HG03442 (cell line): ENCODE results near the gene TENM4.

Experiments used
- ATAC-seq: cut with Tn5 transposase; IDR thresholded peaks from one replicate; pipeline ENCODE4 v1.9.1; 2021; ENCODE audit warnings: mild to moderate bottlenecking, moderate library complexity; ENCODE audit not compliant: unreplicated experiment

TENM4 gene

DNA sequence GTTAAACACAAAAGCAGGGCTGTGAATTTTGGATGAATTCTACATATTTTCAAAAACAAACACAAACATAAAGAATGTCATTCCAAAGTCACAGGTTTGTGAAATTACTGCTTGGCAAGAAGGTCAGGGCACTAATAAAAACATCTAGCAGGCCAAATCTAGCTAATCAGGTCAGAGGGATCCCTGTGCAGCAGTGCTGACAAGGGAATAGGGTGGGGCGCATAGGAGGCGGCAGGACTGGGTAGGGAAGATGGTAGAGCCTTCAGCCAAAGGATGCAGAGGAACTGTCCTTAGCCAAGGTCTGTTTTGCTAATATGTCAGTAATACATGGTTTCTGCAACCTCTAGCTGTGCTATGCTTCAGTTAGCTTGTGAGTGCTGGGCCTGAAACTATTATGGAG lies 396.6 kb downstream of the TENM4 start:
- ATAC-seq, result no peak

DNA sequence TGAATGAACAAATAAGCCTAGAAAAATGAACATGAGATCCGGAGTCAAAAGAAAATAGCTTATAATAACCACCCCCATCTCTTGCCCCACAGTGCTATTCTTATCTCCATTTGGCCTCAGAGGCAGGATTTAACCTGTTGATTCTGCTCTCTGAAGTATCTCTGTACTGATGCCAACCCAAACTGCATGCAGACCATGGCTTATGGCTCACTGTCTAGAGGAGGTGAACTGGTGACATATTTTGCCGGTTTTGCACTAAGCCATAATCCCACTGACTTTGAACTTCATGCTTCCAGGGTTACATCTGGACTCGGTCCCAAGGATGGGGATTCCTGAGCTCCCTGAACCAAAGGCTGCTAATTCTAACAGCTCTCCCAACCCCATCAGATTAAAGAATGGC lies 397.1 kb downstream of the TENM4 start:
- no peak for ATAC-seq

DNA sequence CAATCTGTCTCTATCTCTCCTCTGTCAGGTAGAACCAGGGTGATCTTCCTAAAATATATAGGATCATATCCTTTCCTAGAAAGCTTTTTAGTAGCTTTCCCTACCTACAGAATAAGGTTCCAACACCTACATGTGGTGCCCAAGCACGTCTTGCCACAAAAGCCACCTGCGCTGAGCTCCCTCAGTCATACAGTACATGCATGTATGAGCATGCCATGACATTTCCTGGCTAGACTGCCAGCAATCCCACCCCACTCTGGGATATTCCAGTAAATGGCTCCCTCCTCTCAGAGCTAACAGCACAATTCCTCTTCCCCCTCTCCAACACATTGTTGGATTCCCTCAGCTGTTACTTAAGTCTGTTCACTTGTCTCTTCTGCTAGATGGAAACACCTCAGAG lies 398.0 kb downstream of the TENM4 start:
- ATAC-seq, result no peak

DNA sequence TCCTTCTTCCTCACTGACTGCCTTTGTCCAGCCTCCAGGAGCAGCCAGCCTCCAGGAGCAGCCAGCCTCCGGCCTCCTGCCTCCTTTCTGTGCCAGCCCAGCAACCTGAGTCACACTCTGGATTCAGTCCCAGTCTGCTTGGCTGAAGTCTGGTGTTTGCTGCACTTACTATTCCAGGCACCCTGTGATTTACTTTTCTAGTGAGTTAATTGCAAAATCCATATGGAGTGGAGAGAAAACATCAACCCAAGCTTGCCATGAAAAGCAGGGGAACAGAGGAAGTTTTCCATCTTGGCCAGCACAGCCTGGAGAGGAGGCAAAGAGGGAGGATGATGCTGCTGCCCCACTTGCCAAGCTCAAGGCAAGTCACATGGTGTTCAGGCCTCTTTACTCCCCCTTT lies 400.5 kb downstream of the TENM4 start:
- no peak for ATAC-seq

DNA sequence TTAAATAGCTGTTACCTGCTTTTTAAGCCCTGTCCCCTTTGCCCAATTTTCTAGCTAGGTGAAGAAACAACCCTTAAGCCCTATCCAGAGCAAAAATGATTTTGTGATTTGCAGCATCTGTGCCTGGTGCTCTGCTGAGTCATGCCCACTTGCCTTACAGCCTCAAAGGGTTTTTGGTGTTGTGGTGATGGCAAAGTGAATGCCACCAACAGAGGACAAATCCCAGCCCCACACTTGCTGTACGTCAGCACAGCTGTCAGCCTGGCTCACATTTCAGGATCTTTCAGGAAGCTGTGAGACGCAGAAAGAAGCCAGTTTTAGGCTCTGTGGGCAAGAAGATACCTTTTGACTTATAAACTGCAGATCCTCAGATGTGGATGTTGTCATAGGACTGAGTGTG lies 401.7 kb downstream of the TENM4 start:
- no peak for ATAC-seq

DNA sequence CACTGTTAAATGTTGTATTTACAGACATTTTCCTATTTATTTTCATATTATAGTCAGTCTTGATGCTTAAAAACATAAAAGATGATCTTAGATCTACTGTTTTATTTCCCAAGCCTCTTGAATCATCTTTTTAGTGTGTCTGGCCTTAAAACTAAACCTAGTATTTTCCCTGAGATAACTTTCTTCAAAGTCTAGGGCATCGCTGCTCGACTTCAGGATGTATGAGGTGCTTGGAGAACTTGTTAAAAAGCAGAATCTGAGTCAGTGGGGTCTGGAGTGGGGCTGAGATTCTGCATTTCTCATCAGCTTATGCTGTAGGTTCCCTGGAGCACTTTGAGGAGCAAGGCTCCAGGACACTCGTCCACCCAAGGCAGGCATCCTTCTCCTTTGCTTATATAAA lies 404.9 kb downstream of the TENM4 start:
- no peak for ATAC-seq

DNA sequence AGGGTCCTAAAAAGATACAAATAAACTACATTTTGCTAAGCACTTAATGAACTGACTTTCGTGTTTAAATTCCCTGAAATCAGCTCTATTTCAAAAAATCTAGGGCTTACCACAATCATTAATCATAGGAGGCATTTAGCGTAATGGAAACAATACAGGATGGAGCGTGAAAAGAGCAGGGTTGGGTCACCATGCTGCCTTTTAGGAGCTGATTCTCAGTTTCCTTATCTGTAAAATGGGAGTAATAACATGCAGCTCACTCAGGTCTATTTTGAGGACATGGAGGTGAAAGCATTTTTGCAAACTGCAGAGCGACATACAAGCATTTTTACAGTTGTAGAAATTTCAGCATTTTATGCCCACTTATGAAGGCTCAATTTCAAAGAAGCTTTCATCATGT lies 407.0 kb downstream of the TENM4 start:
- ATAC-seq, result no peak

DNA sequence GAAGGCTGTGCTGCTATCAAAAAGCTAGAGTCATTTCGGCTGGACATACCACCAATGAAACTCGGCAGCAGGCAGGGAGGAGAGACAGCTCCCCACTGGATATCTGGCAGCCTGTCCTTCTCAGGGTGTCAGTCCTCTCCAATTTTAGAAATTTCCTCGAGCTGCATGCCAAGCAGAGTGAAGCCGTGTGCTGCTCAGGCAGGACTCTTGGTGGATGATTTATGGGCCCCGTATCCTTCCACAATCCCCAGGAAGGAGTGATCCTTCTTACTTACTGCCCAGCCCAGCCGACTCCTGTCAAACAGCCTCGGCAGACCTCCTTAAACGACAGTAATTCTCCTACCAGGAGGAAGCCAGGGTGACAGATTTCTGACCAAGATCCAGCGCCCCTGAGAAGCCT lies 410.4 kb downstream of the TENM4 start:
- no peak for ATAC-seq

DNA sequence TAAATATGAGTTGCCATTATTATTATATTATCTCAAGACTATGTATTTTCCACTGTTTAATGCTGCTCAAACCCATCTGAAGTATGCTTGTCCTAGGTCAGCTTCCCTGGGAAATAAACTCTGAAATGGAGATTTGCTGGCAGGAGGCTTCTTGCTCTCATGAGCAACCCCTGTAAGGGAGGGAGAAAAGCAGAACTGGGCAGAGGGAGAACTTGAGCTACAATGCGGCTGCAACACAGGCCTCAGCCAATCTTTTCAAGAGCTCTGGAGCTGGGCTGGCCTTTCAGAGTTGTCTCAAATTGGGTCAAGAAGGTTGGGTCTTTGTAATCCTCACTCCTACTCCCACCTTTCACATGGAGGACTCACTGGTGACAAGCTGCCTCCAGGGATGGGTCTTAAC lies 412.6 kb downstream of the TENM4 start:
- ATAC-seq, result no peak

DNA sequence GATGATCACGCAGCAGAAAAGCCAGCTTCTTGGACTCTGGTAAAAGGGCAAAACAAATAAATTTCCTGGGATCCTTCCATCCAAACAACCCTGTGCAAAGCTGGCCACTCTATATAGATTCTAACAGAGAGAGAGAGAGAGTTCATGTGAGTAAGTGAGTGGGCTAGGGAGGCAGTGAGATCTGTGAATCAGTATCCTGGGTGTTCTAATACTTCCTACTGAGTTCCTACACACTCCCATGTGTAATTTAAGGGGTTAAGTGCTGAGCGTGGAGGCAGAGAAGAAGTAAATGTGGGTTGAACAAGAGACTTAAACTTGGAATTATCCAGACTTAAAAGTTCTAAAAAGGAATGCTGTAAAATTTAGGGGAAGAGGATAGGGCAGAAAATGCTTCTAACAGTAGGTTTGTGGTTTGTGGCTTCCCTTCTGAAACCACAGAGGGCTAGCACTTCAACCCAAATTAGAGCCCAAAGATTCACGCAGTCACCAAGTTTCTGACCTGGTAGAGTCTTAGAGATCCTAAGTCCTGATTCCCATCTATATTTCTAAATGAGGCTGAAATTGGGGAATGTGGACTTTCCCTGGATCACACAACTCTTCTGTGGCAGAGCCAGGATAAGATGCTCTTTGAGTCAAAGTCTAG lies 413.9 kb downstream of the TENM4 start:
- peak; percentile 75 for ATAC-seq

DNA sequence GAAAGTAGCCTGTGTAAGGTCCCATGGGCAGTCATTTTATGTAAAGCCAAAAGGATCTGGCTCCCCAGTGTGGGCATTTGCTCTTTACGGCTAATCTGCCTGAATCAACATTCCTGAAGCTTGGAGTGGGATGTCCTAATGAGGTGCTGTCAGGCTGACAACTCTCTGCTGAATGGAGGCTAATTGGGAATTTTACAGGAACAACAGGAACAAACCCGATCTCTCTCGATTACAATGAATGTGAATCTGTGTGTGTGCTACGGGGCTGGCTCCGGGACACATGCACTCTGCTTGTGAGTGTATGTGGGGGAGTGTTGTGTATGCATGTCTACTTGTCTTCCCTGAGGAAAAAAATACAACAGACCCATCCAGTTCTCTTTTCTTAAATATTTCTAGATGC lies 415.2 kb downstream of the TENM4 start:
- ATAC-seq, result no peak

DNA sequence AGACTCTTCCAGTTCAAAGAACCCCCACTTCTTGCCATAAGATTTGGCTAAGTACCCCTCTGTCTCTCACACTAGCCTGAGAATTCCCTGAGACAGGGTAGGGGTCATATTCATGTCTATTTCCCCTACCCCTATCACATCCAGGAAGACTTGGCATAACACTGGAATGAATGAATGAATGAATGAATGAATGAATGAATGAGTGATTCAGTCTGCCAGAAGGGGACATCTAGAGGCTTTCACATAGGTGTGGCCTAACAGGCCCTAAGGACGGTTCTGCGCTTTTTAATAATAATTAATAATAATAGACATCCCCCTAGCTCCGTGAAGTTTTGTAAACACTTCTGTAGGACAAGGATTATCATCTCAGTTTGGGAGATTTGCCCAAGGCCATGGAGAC lies 415.7 kb downstream of the TENM4 start:
- no peak for ATAC-seq

DNA sequence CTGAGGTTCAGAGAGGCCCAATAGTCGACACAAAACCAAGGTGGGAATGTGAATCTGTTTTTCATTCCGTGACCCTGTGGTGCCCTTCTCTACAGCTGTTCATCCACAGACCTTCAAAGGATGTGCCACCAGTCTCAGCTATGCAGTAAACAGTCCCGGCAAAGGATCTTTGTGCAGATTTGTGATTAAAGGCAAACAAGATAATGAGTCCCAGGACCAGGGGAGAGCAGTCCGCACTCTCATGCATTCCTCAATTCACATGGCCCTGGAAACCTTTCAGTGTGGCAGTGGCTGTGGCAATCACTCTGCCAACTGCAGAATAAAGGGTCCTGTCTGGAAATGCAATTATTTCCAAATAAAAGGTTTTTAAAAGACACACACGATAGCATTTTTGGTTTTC lies 418.6 kb downstream of the TENM4 start:
- ATAC-seq, result no peak

DNA sequence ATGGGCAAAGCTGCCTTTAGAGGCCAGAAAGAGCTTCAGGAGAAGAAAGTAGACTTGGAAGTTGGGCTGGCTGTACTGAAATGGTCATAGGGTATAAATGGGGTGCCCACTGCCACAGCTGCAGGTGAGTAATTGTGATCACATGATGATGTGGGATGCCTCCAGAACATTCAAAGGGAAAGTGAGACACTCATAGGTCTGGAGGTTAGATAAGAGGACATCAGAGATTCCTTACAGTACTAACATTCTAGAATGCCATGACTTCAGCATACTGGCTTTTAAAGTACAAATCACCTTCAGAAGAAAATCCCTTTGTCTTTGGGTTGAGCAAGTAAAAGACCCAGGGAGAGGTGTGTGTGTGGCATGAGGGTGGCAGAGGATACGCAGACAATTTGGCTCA lies 419.2 kb downstream of the TENM4 start:
- no peak for ATAC-seq

DNA sequence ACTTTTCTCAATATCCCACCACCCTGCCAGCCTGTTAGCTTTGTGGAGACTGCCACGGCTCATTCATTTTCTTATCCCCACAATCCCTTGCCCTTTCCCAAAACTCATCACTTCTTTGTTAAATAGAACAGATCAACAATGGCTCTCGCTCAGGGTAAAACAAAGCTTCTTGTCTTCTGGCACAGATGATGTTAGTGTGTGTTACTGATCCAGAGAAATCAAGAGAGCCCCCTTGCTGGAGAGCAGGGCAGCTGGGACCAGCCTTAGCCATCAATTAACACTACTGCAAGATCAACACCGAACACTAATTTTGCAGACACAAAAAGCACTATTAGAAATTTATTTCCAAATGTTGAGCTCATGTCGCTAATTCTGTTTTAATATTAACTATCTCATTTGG lies 420.9 kb downstream of the TENM4 start:
- no peak for ATAC-seq

DNA sequence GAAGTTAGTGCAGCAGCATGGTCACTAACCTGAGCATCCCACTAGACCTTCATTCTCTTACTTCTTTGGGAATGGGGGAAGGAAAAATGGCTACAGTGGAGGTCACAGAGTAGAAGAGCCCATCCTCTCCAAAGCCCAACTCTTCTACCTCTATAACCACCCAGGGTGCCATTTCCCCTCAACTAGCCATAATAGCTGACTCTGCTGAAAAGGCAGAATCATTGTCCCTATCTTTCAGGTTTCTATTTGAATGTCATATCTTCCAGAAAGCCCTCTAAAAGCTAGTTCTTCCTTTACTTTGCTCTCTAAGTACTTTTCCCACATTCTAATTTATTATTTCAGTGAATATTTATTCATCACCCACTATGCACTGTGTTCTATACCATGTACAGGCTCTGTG lies 421.6 kb downstream of the TENM4 start:
- ATAC-seq, result no peak

DNA sequence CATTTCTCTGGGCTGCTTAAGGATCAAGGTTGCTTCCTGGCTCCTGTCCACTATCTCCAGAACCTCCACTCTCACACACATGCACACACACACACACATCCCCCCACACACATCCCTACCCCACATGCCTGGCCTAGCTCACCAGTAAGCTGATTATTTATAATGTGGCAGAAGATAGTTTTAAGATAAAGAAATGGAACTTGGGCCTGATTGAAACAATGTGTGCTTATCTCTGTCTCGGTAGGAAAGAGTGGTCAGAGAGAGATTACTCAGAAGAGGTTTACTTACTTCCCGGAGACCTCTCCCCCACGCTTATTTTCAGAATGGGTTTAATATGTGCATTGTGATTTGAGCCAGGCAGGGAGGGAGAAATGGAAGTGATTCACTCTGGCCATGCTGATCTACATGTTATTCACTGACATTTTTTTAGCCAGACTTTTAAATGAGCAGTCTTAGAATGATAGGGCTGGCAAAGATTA lies 422.4 kb downstream of the TENM4 start:
- no peak for ATAC-seq

DNA sequence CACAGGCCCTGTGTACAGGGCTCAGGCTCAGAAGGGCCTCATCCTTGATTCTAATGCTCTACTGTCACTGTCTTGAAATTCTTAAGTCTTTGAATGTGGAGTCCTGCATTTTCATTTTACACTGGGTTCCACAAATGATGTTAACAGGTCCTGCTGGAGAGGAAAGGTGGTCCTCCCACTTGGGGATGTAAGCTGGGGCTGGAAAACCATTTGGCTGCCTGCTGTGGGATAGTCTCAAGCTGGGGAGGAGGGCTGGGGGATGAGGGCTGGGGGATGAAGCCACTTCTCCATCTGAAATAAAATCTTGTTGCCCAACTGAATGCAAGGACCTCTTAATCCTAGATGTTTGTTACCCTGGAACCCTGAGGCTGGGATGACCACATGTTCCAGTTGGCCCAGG lies 423.0 kb downstream of the TENM4 start:
- no peak for ATAC-seq

DNA sequence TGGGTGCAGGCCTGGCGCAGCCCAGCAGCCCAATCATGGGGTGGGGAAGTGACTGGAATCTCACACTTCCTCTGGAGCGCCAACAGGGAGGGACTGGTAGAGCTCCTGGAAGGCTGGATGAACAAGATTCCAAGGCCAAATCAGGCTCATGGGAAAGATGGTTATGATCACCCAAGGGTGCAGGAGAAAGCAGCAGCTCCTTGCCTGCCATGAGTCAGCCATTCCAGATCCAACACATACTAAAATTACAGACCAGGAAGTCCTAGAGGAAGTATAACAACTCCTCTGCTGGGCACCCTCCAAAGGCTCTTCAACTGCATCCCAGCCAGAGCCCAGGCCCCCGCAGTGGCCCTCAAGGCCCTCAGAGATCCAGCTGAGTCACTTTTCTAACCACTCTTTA lies 427.3 kb downstream of the TENM4 start:
- no peak for ATAC-seq

DNA sequence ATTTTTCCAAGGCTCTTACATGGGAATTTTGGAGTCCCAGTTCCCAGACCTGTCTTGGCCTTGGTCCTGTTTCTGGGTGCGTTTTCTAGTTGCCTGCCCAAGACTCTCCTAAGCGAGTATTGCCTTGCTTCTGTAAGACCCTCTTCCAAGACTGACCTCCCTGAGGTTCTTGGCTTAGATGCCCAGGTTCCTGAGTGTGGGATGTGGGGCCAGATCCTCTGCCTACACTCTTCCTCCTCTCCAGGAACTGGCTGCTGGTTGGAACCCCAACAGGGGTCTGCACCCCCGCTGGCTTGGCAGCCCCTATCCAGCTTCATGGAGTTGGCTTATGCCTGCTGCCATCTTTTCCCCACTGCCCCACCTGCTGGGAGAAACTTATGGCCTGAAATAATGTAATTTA lies 429.5 kb downstream of the TENM4 start:
- no peak for ATAC-seq

DNA sequence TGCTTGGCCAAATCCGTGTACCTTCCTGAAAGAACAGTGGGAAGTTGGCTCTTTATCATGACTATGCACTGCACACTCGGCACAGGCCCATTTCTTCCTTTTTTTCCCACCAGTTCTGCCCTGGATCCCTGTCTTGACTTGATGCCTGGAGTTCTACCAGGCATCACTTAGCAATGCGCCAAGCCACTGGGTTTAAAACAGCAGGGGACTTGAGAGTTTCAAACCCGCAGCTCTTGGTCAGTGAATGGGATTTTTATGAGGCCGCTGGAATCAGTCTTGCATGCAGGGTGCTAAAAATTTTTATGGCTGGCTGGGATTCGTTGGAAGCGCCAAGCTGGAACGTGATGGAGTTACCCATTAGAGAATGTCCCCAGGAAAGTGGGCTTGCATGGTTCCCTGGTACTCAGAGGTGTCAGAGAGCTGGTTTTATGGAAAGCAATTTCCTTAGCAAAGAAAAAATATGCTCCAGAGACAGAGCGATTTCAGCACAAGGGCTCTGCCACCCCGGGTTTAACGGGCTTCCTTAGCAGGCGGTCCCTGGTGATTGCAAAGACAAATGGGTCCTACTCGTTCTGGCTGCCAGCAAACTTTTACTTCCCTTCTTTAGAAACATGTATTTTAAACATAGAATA lies 432.9 kb downstream of the TENM4 start:
- ATAC-seq, result no peak

DNA sequence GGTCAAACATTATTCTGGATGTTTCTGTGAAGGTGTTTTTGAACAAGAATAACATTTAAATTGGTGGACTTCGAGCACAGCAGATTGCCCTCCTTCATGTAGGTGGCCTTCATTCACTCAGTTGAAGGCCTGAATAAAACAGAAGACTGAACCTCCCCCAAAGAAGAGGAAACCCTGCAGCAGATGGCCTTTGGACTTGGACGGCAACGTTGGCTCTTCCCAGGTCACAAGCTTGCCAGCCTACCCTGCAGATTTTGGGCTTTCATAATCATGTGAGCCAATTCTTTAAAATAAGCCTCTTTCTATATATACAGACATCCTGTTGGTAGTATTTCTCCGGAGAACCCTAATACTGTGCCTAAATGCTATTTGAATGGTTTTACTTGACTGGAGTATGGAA lies 434.0 kb downstream of the TENM4 start:
- ATAC-seq, result no peak

DNA sequence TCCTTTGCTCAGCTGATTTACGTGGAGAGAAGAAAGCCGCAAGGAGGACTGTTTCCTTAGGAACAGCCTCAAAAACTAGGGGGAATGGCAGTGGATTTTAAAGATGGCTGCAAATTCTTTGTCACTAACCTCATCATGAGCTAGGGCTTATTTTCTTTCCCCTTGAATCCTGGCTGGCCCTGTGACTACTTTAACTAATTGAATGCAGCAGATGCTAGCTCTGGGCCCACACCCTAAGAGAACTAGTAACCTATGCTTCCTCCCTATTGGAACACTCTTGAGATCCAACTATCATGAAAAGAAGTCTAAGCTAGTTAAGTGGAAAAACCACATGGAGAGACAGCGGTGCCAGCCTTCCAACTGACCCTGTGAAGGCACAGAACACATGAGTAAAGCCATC lies 444.8 kb downstream of the TENM4 start:
- ATAC-seq, result no peak
